PC-3 (cell line): ENCODE results near the gene CD9. TPM values are rescaled to one million over a fixed set of nuclear protein-coding genes. Genes with fewer than 3 reads are reported as not detected.

Source experiments
- ATAC-seq: fragments of 200-7000 bp; cut with Tn5 transposase; 2 replicates; pipeline ENCODE4 v1.9.1; 2020; ENCODE audit warnings: mild to moderate bottlenecking, moderate library complexity
- BruUV-seq: library from RNA; stranded (reverse); fragments of 400-500 nt; replicated peaks from 2 replicates; lab custom pipeline; 2021; lab: Mats Ljungman, UMichigan
- CTCF ChIA-PET: fragments of 300-600 bp; sonication (Branson Sonifier 250); formaldehyde crosslinking; loops from one replicate; lab custom pipeline; 2022; ENCODE audit warnings: antibody characterized with exemption; lab: Charles Lee
- POLR2A ChIA-PET: fragments of 300-600 bp; sonication (Branson Sonifier 250); formaldehyde crosslinking; loops from one replicate; lab custom pipeline; 2022; ENCODE audit warnings: antibody characterized with exemption; ENCODE audit not compliant: unreplicated experiment; lab: Charles Lee
- DNase-seq: peaks from one replicate; pipeline ENCODE4 v3.0.0-alpha.2; 2015
- H2AFZ ChIP-seq: fragments of 300-600 bp; sonication (generic); 2 replicates; pipeline ENCODE4 v1.6.0; 2016; ENCODE audit warnings: antibody characterized with exemption, low read length
- H3F3A ChIP-seq: fragments of 300-600 bp; sonication (generic); one replicate; pipeline ENCODE4 v1.6.0; 2017; ENCODE audit warnings: antibody characterized with exemption, low read length, control low read depth, mild to moderate bottlenecking; ENCODE audit not compliant: unreplicated experiment
- H3K27ac ChIP-seq: fragments of 300-600 bp; sonication (generic); 2 replicates; pipeline ENCODE4 v1.5.1; 2016; ENCODE audit warnings: mild to moderate bottlenecking, low read length
- H3K27me3 ChIP-seq: fragments of 300-600 bp; sonication (generic); 2 replicates; pipeline ENCODE4 v1.6.1; 2016; ENCODE audit warnings: low read length, mixed read lengths
- H3K36me3 ChIP-seq: fragments of 300-600 bp; sonication (generic); 2 replicates; pipeline ENCODE4 v1.6.1; 2016; ENCODE audit warnings: low read depth, mixed run types, low read length, mixed read lengths
- H3K4me1 ChIP-seq: fragments of 300-600 bp; sonication (generic); 2 replicates; pipeline ENCODE4 v1.5.1; 2016; ENCODE audit warnings: low read length; ENCODE audit not compliant: insufficient read depth
- H3K4me2 ChIP-seq: fragments of 300-600 bp; sonication (generic); 2 replicates; pipeline ENCODE4 v1.6.0; 2016; ENCODE audit warnings: low read length
- H3K4me3 ChIP-seq: fragments of 300-600 bp; sonication (generic); 2 replicates; pipeline ENCODE4 v1.5.1; 2016; ENCODE audit warnings: mild to moderate bottlenecking, low read length, mixed read lengths
- H3K79me2 ChIP-seq: fragments of 300-600 bp; sonication (generic); 2 replicates; pipeline ENCODE4 v1.6.1; 2017; ENCODE audit warnings: low read length, mixed read lengths
- H3K9ac ChIP-seq: fragments of 300-600 bp; sonication (generic); 2 replicates; pipeline ENCODE4 v1.6.0; 2016; ENCODE audit warnings: mild to moderate bottlenecking, low read length
- H3K9me2 ChIP-seq: fragments of 300-600 bp; sonication (generic); replicated peaks from 2 replicates; pipeline ENCODE4 v1.6.1; 2016; ENCODE audit warnings: mixed run types, low read length, mixed read lengths
- H3K9me3 ChIP-seq: fragments of 300-600 bp; sonication (generic); 2 replicates; pipeline ENCODE4 v1.6.1; 2016; ENCODE audit warnings: low read length, mixed read lengths
- H4K20me1 ChIP-seq: fragments of 300-600 bp; sonication (generic); 2 replicates; pipeline ENCODE4 v1.6.1; 2016; ENCODE audit warnings: low read length, mixed read lengths
- EZH2 ChIP-seq: fragments of 300-600 bp; sonication (generic); IDR thresholded peaks from one replicate; pipeline ENCODE4 v1.6.1; 2017; ENCODE audit warnings: antibody characterized with exemption, mild to moderate bottlenecking, low read length; ENCODE audit not compliant: unreplicated experiment
- EZH2phosphoT487 ChIP-seq: fragments of 300-600 bp; sonication (generic); IDR thresholded peaks from 2 replicates; pipeline ENCODE4 v1.6.1; 2018; ENCODE audit warnings: mild to moderate bottlenecking, antibody characterized with exemption, low read length, borderline replicate concordance
- intact Hi-C: fragments of 100-400 bp; cut with micrococcal nuclease; formaldehyde crosslinking; loops from 2 replicates; pipeline ENCODE4 v1.9.0; 2023
- total RNA-seq: library from RNA; depleted of rRNA; stranded (reverse); fragments of >200 nt; gene quantifications from 2 replicates; pipeline ENCODE4 v1.2.3, GENCODE V29; 2014
- TF ChIP-seq, protein P1 (sequence below): fragments of 300-600 bp; sonication (generic); conservative IDR thresholded peaks from 2 replicates; pipeline ENCODE4 v1.5.1; 2017; ENCODE audit warnings: antibody characterized with exemption, low read depth, mild to moderate bottlenecking, low read length

Gene CD9
- total RNA-seq, 1 experiment from 2014 or later: 174 TPM

DNA sequence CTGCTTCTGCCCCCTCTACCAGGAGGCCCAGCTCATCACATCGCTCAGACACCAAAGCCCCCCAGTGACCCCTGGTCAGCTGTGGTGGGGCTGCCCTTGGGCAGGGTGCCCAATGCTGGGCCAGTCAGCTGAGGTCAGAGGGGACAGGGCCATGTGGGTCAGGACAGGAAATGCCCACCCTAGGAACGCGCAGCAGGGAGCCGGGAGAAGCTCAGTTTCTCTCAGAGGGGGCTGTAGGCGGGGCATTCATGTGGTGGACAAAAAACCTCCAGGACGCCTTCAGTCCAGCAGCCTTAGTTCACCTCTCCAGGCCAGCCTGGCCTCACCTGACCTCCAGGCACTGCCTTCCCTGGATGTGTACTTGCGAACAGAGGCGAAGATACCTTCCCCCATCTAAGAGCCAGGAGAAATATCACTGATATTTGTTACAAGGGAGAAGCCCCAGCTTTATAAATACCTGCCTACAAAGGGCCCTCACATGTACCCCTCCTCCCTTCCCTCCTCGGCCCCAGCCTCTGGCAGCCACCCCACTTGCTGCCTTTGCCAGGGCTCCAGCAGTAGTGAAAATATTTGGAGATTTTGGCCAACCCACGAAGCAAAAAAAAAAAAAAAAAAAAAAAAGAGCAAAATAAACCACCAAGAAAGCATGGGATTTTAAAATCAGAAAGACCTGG lies 68.4 kb downstream of the CD9 start:
- DNase-seq: no peak
- Histone ChIP-seq H3K9ac (no peak overlapping the region), H2AFZ (no peak overlapping the region), H3K4me3 (no peak overlapping the region), H3K27ac (no peak overlapping the region), H4K20me1 (no peaks in the 10 kb centered on the region), H3K4me1 (peaks cover 26% of the 10 kb centered on the region), H3K79me2 (no peaks in the 10 kb centered on the region), H3K36me3 (no peaks in the 10 kb centered on the region), H3K9me3 (no peaks in the 10 kb centered on the region), H3K4me2 (no peak overlapping the region), H3K27me3 (no peaks in the 10 kb centered on the region), H3K9me2 (no peaks in the 10 kb centered on the region), H3F3A (no peaks in the 10 kb centered on the region)
- ChIA-PET POLR2A (no interaction called here), CTCF (interaction anchor here (0.7 kb wide), 1 partner anchor 11 kb away, joined by 15 read pairs; no protein-coding TSS in a partner anchor)
- no TSS peak for BruUV-seq
- TF ChIP-seq EZH2phosphoT487: no peak
- no peak for TF ChIP-seq EZH2
- TF ChIP-seq, protein P1, sequence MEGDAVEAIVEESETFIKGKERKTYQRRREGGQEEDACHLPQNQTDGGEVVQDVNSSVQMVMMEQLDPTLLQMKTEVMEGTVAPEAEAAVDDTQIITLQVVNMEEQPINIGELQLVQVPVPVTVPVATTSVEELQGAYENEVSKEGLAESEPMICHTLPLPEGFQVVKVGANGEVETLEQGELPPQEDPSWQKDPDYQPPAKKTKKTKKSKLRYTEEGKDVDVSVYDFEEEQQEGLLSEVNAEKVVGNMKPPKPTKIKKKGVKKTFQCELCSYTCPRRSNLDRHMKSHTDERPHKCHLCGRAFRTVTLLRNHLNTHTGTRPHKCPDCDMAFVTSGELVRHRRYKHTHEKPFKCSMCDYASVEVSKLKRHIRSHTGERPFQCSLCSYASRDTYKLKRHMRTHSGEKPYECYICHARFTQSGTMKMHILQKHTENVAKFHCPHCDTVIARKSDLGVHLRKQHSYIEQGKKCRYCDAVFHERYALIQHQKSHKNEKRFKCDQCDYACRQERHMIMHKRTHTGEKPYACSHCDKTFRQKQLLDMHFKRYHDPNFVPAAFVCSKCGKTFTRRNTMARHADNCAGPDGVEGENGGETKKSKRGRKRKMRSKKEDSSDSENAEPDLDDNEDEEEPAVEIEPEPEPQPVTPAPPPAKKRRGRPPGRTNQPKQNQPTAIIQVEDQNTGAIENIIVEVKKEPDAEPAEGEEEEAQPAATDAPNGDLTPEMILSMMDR: no peak
- no peak for ATAC-seq
- intact Hi-C loops: no loop called here

DNA sequence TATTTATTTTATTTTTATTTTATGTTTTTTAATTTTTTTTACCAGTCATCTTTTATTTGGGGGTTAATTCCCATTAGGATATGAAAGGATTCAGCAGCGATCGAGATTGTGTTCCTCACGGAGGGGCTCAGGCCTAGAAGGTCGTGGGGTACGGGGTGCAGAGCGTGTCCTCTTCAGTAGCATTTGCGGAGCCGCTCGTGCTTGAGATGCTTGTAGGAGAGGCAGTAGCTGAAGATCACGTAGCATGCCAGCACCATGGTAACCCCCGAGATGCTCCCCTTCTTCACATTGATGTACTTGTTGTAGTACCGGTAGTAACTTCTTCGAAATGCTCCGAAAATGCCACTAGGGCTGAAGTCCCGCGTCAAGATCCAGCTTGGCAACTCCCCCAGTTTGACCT lies 69.8 kb downstream of the CD9 start:
- DNase-seq: no peak
- POLR2A ChIA-PET: no interaction called here
- Histone ChIP-seq H3K79me2 (no peaks in the 10 kb centered on the region), H3K36me3 (no peaks in the 10 kb centered on the region), H2AFZ (no peak overlapping the region), H3F3A (no peaks in the 10 kb centered on the region), H3K9me2 (no peaks in the 10 kb centered on the region), H3K9ac (no peak overlapping the region), H3K4me1 (peaks cover 40% of the 10 kb centered on the region), H3K27me3 (no peaks in the 10 kb centered on the region), H3K9me3 (no peaks in the 10 kb centered on the region), H4K20me1 (no peaks in the 10 kb centered on the region), H3K4me2 (no peak overlapping the region), H3K4me3 (no peak overlapping the region), H3K27ac (no peak overlapping the region)
- CTCF ChIA-PET: no interaction called here
- TF ChIP-seq EZH2: no peak
- TF ChIP-seq EZH2phosphoT487: no peak
- TF ChIP-seq, protein P1: no peak
- no peak for ATAC-seq
- intact Hi-C loops: no loop called here
- BruUV-seq: no TSS peak

DNA sequence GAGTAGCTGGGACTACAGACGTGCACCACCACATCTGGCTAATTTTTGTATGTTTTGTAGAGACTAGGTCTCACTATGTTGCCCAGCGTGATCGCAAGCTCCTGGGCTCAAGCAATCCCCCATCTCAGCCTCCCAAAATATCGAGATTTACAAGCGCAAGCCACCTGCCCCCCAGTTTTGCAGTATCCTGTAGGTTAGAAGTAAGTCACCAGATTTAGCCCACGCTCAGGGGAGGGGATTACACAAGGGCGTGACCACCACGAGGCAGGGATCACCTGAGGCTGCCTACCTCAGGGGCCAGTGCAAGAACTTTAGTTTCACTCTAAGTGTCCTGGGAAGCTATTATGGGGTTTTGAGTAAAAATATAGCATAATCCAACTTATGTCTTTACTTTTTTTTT lies 71.1 kb downstream of the CD9 start:
- no peaks in the 10 kb centered on the region for H3K27me3 ChIP-seq
- no peaks in the 10 kb centered on the region for H3F3A ChIP-seq
- no peaks in the 10 kb centered on the region for H3K79me2 ChIP-seq
- DNase-seq (no peak), ATAC-seq (no peak)
- ChIA-PET POLR2A (no interaction called here), CTCF (no interaction called here)
- intact Hi-C loops: no loop called here
- no peaks in the 10 kb centered on the region for H3K9me3 ChIP-seq
- TF ChIP-seq EZH2 (no peak), EZH2phosphoT487 (no peak)
- TF ChIP-seq, protein P1: no peak
- H3K36me3 ChIP-seq: no peaks in the 10 kb centered on the region
- no peaks in the 10 kb centered on the region for H4K20me1 ChIP-seq
- H3K9ac ChIP-seq: no peak overlapping the region
- H2AFZ ChIP-seq: no peak overlapping the region
- BruUV-seq: no TSS peak
- no peak overlapping the region for H3K4me2 ChIP-seq
- H3K4me3 ChIP-seq: no peak overlapping the region
- H3K27ac ChIP-seq: no peak overlapping the region
- no peaks in the 10 kb centered on the region for H3K9me2 ChIP-seq
- peaks cover 42% of the 10 kb centered on the region for H3K4me1 ChIP-seq
